GM23338 (cell line): ENCODE results near the gene TGFBR3.

Experiments
- EZH2 ChIP-seq: fragments of 200-600 bp; sonication (generic); IDR thresholded peaks from one replicate; pipeline ENCODE4 v1.8.0; 2017; ENCODE audit warnings: antibody characterized with exemption, mild to moderate bottlenecking, low read depth; ENCODE audit not compliant: unreplicated experiment
- EZH2phosphoT487 ChIP-seq: fragments of 200-600 bp; sonication (generic); IDR thresholded peaks from one replicate; pipeline ENCODE4 v1.8.1; 2018; ENCODE audit warnings: antibody characterized with exemption; ENCODE audit not compliant: unreplicated experiment
- POLR2AphosphoS5 ChIP-seq: IDR thresholded peaks from 2 replicates; pipeline ENCODE4 v1.6.1; 2016; ENCODE audit warnings: antibody characterized with exemption, low read depth
- STAT1 ChIP-seq: IDR thresholded peaks from one replicate; pipeline ENCODE4 v1.6.1; 2016; ENCODE audit warnings: antibody characterized with exemption; ENCODE audit not compliant: unreplicated experiment
- TF ChIP-seq, protein P1 (sequence below), 2 experiments: fragments of 200-600 bp in 1 of 2; sonication (generic) in 1 of 2; conservative IDR thresholded peaks; 2 replicates each; pipeline versions ENCODE4 v1.5.1 to v1.6.1; 2016 to 2017; ENCODE audit warnings: antibody characterized with exemption in 2 of 2, low read depth in 2 of 2, mild to moderate bottlenecking in 2 of 2, moderate library complexity in 1 of 2
- TF ChIP-seq, protein P2 (sequence below): fragments of 250-450 bp; sonication (Bioruptor Pico); IDR thresholded peaks from 2 replicates; pipeline ENCODE4 v1.5.0; 2020; ENCODE audit warnings: mild to moderate bottlenecking, moderate library complexity

DNA sequence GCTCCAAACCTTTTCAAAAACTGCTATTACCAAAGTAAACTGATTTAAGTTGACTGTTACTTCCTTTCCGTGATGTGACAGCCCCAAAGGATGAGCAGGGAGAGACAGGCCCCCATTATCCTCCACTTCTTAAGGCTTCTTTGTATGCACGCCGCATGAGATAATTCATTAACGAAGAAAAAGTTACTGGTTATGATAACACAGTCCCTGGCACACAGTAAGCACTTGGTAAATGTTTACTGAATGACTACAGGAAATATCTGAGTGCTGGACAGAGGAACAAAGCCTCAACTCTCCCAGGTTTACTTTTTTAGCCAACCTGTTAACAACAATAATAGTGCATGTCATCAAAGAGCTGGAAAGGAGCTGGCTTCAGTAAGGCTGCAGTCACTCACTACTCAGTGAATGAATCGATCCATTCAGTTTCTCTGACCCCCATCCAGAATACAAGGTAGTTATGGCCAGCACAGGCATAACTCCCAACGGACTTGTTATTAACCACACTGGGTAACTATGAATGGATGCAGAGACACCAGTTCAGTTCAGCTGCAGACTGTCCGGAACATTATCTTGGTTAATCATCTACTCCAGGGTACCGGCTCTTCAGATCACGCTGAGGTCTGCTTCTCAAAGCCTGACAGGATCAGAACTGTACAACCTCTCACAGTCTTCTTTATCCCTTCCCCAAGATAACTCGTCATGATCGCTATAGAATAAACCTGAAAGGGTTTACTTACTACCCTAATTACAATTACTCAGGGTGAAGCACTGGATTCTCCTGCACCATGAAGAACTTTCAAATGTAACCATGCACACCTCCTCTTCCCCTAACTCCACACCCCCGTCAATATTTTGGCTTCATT is 58.3 kb downstream of the TGFBR3 start:
- TF ChIP-seq EZH2 (no peak), EZH2phosphoT487 (no peak), POLR2AphosphoS5 (no peak), STAT1 (no peak)
- TF ChIP-seq, protein P1, sequence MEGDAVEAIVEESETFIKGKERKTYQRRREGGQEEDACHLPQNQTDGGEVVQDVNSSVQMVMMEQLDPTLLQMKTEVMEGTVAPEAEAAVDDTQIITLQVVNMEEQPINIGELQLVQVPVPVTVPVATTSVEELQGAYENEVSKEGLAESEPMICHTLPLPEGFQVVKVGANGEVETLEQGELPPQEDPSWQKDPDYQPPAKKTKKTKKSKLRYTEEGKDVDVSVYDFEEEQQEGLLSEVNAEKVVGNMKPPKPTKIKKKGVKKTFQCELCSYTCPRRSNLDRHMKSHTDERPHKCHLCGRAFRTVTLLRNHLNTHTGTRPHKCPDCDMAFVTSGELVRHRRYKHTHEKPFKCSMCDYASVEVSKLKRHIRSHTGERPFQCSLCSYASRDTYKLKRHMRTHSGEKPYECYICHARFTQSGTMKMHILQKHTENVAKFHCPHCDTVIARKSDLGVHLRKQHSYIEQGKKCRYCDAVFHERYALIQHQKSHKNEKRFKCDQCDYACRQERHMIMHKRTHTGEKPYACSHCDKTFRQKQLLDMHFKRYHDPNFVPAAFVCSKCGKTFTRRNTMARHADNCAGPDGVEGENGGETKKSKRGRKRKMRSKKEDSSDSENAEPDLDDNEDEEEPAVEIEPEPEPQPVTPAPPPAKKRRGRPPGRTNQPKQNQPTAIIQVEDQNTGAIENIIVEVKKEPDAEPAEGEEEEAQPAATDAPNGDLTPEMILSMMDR (conservative IDR thresholded peaks at IDR 0.05; ENCODE audit: low read depth in 2 of 2): no peak
- TF ChIP-seq, protein P2, sequence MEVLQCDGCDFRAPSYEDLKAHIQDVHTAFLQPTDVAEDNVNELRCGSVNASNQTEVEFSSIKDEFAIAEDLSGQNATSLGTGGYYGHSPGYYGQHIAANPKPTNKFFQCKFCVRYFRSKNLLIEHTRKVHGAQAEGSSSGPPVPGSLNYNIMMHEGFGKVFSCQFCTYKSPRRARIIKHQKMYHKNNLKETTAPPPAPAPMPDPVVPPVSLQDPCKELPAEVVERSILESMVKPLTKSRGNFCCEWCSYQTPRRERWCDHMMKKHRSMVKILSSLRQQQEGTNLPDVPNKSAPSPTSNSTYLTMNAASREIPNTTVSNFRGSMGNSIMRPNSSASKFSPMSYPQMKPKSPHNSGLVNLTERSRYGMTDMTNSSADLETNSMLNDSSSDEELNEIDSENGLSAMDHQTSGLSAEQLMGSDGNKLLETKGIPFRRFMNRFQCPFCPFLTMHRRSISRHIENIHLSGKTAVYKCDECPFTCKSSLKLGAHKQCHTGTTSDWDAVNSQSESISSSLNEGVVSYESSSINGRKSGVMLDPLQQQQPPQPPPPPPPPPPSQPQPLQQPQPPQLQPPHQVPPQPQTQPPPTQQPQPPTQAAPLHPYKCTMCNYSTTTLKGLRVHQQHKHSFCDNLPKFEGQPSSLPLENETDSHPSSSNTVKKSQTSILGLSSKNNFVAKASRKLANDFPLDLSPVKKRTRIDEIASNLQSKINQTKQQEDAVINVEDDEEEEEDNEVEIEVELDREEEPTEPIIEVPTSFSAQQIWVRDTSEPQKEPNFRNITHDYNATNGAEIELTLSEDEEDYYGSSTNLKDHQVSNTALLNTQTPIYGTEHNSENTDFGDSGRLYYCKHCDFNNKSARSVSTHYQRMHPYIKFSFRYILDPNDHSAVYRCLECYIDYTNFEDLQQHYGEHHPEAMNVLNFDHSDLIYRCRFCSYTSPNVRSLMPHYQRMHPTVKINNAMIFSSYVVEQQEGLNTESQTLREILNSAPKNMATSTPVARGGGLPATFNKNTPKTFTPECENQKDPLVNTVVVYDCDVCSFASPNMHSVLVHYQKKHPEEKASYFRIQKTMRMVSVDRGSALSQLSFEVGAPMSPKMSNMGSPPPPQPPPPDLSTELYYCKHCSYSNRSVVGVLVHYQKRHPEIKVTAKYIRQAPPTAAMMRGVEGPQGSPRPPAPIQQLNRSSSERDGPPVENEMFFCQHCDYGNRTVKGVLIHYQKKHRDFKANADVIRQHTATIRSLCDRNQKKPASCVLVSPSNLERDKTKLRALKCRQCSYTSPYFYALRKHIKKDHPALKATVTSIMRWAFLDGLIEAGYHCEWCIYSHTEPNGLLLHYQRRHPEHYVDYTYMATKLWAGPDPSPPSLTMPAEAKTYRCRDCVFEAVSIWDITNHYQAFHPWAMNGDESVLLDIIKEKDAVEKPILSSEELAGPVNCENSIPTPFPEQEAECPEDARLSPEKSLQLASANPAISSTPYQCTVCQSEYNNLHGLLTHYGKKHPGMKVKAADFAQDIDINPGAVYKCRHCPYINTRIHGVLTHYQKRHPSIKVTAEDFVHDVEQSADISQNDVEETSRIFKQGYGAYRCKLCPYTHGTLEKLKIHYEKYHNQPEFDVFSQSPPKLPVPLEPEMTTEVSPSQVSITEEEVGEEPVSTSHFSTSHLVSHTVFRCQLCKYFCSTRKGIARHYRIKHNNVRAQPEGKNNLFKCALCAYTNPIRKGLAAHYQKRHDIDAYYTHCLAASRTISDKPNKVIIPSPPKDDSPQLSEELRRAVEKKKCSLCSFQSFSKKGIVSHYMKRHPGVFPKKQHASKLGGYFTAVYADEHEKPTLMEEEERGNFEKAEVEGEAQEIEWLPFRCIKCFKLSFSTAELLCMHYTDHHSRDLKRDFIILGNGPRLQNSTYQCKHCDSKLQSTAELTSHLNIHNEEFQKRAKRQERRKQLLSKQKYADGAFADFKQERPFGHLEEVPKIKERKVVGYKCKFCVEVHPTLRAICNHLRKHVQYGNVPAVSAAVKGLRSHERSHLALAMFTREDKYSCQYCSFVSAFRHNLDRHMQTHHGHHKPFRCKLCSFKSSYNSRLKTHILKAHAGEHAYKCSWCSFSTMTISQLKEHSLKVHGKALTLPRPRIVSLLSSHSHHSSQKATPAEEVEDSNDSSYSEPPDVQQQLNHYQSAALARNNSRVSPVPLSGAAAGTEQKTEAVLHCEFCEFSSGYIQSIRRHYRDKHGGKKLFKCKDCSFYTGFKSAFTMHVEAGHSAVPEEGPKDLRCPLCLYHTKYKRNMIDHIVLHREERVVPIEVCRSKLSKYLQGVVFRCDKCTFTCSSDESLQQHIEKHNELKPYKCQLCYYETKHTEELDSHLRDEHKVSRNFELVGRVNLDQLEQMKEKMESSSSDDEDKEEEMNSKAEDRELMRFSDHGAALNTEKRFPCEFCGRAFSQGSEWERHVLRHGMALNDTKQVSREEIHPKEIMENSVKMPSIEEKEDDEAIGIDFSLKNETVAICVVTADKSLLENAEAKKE (CRISPR knock-in tag): no peak
